ENCODE results near the gene VCX. TPM values are rescaled to one million over a fixed set of nuclear protein-coding genes. Genes with fewer than 3 reads are reported as not detected.

VCX gene
- total RNA-seq, 1 donor from 2014 or later, result not detected

DNA sequence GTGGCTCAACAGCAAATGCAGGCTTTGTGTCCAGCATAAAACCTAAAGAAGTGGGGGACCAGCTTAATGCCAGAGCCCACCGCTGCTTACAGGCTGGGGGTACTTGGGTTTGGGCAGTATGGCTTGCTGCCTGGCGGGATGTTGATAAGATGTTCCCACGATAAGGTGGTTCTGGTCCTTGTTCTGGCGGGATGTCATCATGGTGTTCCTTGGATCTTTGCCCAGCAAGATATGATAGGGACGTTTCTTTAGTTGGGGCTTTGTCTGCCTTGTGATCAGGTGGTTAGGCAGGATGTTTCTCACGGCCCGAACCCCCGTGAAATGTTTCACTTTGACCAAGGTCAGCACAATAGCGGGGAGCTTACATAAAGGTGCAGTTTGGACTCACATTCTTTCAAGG lies 49.0 kb downstream of the VCX start:
- Histone ChIP-seq H3K27ac (no peak overlapping the region), H3K36me3 (no peaks in the 10 kb centered on the region), H3K9me3 (no peaks in the 10 kb centered on the region), H3K4me1 (no peaks in the 10 kb centered on the region), H3K4me3 (no peak overlapping the region), H3K27me3 (no peaks in the 10 kb centered on the region)
- ATAC-seq (no peak), DNase-seq (no peak)
- intact Hi-C loops (cut with DNase I), result no loop called here
- TF ChIP-seq, protein P1, sequence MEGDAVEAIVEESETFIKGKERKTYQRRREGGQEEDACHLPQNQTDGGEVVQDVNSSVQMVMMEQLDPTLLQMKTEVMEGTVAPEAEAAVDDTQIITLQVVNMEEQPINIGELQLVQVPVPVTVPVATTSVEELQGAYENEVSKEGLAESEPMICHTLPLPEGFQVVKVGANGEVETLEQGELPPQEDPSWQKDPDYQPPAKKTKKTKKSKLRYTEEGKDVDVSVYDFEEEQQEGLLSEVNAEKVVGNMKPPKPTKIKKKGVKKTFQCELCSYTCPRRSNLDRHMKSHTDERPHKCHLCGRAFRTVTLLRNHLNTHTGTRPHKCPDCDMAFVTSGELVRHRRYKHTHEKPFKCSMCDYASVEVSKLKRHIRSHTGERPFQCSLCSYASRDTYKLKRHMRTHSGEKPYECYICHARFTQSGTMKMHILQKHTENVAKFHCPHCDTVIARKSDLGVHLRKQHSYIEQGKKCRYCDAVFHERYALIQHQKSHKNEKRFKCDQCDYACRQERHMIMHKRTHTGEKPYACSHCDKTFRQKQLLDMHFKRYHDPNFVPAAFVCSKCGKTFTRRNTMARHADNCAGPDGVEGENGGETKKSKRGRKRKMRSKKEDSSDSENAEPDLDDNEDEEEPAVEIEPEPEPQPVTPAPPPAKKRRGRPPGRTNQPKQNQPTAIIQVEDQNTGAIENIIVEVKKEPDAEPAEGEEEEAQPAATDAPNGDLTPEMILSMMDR (IDR thresholded peaks at IDR 0.05), result no peak

Other genes starting within 250 kb of the VCX start
- gene PNPLA4, start 84.2 kb downstream of the VCX start, total RNA-seq, result 9.7 TPM